ENCODE data around the gene SHC3. TPM values are rescaled to one million over a fixed set of nuclear protein-coding genes. Genes with fewer than 3 reads are reported as not detected.

The SHC3 gene
- total RNA-seq, 1 experiment from 2014 or later: 1.8 TPM

GRCh38 chr9:89029788-89030187 lies 148.8 kb downstream of the SHC3 start:
- Histone ChIP-seq H3K27ac (ENCODE audit: insufficient read length, low read depth, low read length) (no peak overlapping the region), H3K79me2 (ENCODE audit: insufficient read depth, low read length) (no peaks in the 10 kb centered on the region), H3K14ac (ENCODE audit: insufficient read depth, low read length) (no peak overlapping the region), H3K23me2 (ENCODE audit: insufficient read length, low read depth, low read length, poor library complexity, severe bottlenecking) (no peaks in the 10 kb centered on the region), H4K20me1 (ENCODE audit: control insufficient read depth, insufficient read depth, insufficient read length) (no peaks in the 10 kb centered on the region), H3K56ac (ENCODE audit: insufficient read length, low read depth, low read length) (no peak overlapping the region), H4K91ac (ENCODE audit: insufficient read length, low read depth, low read length) (no peak overlapping the region), H3K9ac (ENCODE audit: extremely low read depth, insufficient read length, low read length) (no peak overlapping the region), H3K27me3 (ENCODE audit: insufficient read depth, low read length) (no peaks in the 10 kb centered on the region), H3K18ac (ENCODE audit: insufficient read length, low read depth, low read length) (no peak overlapping the region), H3K4me1 (ENCODE audit: insufficient read depth, low read length) (no peaks in the 10 kb centered on the region), H2BK12ac (ENCODE audit: insufficient read length, low read depth, low read length) (no peak overlapping the region), H3K4me2 (ENCODE audit: insufficient read depth, insufficient read length, low read length) (no peak overlapping the region), H3K4ac (ENCODE audit: low read depth, low read length) (no peak overlapping the region), H2AFZ (ENCODE audit: low read length) (no peak overlapping the region), H3K79me1 (ENCODE audit: insufficient read depth, low read depth, low read length, poor library complexity, severe bottlenecking) (no peaks in the 10 kb centered on the region), H2BK15ac (ENCODE audit: low read depth, low read length) (no peak overlapping the region), H3K9me3 (ENCODE audit: control insufficient read depth, low read depth, low read length) (no peaks in the 10 kb centered on the region), H4K8ac (replicated peaks; ENCODE audit: insufficient read length, low read depth, low read length) (no peak overlapping the region), H2BK120ac (ENCODE audit: low read depth, low read length, poor library complexity, severe bottlenecking) (no peak overlapping the region), H2BK5ac (ENCODE audit: insufficient read length, low read length) (no peak overlapping the region), H4K5ac (ENCODE audit: insufficient read length, low read depth, low read length) (no peak overlapping the region), H2BK20ac (ENCODE audit: low read depth, low read length, poor library complexity, severe bottlenecking) (no peak overlapping the region), H2AK5ac (ENCODE audit: insufficient read length, low read length) (no peak overlapping the region), H3T11ph (ENCODE audit: low read length) (no peak overlapping the region), H3K23ac (ENCODE audit: insufficient read length, low read depth, low read length) (no peak overlapping the region)
- no peak overlapping the region for H3K4me3 Mint-ChIP-seq
- H3K36me3 Mint-ChIP-seq (ENCODE audit: insufficient read depth in 1 of 3, low read depth in 3 of 3): peaks cover 0 to 9% (median 3%) of the 10 kb centered on the region in 3 experiments; a peak in 5 of 7 replicates
- H3K27ac Mint-ChIP-seq: no peak overlapping the region
- no peak for TF ChIP-seq CTCF (conservative IDR thresholded peaks at IDR 0.05)
- DNase-seq: no peak
- H3K9me3 Mint-ChIP-seq: peaks cover 7 to 18% of the 10 kb centered on the region in 2 experiments
- no peaks in the 10 kb centered on the region for H3K27me3 Mint-ChIP-seq (ENCODE audit: low read depth)
- no peaks in the 10 kb centered on the region for H3K4me1 Mint-ChIP-seq

Data from H9 (cell line).